Progenitor cell of endocrine pancreas (in vitro differentiated cells): ENCODE results near the gene TSHZ1. TPM values are rescaled to one million over a fixed set of nuclear protein-coding genes. Genes with fewer than 3 reads are reported as not detected.

Experiments
- DNase-seq: peaks from one replicate; pipeline ENCODE4 v3.0.0; 2021; ENCODE audit warnings: low spot score; ENCODE audit not compliant: unreplicated experiment
- H3K27ac Mint-ChIP-seq: 2 replicates; pipeline ENCODE4 v1.8.0; 2021; ENCODE audit warnings: mild to moderate bottlenecking, moderate library complexity, mixed read lengths
- H3K27me3 Mint-ChIP-seq: 2 replicates; pipeline ENCODE4 v1.8.0; 2021; ENCODE audit warnings: mixed read lengths
- H3K36me3 Mint-ChIP-seq: 2 replicates; pipeline ENCODE4 v1.8.0; 2022; ENCODE audit warnings: mixed read lengths; ENCODE audit not compliant: insufficient read depth
- H3K4me1 Mint-ChIP-seq: 2 replicates; pipeline ENCODE4 v1.8.0; 2021; ENCODE audit warnings: low read depth, mixed read lengths
- H3K4me3 Mint-ChIP-seq: 2 replicates; pipeline ENCODE4 v1.8.0; 2021; ENCODE audit warnings: low read depth, mild to moderate bottlenecking, moderate library complexity, mixed read lengths
- H3K9me3 Mint-ChIP-seq: 2 replicates; pipeline ENCODE4 v1.8.0; 2021; ENCODE audit warnings: low read depth, mixed read lengths
- total RNA-seq: library from RNA; stranded (reverse); gene quantifications from 2 replicates; pipeline ENCODE4 v1.2.1, GENCODE V29; 2021
- TF ChIP-seq, protein P1 (sequence below): fragments of 200-600 bp; sonication (generic); IDR thresholded peaks from one replicate; pipeline ENCODE4 v1.5.0; 2021; ENCODE audit warnings: antibody characterized with exemption, mild to moderate bottlenecking; ENCODE audit not compliant: unreplicated experiment

The TSHZ1 gene
- total RNA-seq, 1 donor from 2014 or later: 17.1 TPM

DNA sequence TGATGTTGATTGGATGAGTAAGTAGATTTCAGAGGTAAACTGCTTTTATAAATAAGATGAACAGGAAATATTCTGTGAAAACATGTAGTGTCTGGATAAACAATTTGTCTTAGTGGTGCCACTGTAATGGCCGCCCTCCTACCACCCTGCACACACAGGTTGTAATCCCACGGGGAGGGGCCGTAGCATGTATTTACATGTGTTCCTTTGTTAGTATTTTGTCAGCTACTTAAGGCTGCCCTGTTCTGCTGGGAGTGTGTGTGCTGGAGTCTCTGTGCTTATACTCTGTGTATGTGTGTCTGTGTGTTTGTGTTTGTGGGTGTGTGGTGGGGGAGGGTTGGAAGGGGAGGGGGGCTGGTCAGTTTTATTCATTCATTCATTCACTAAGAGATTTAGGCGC, 5.1 kb downstream of the TSHZ1 start:
- no peak for DNase-seq
- H3K27me3 Mint-ChIP-seq: no peaks in the 10 kb centered on the region
- peaks cover 65% of the 10 kb centered on the region for H3K4me1 Mint-ChIP-seq
- no peak overlapping the region for H3K4me3 Mint-ChIP-seq
- no peaks in the 10 kb centered on the region for H3K36me3 Mint-ChIP-seq
- H3K27ac Mint-ChIP-seq: peak overlapping the region; percentile 86
- TF ChIP-seq, protein P1, sequence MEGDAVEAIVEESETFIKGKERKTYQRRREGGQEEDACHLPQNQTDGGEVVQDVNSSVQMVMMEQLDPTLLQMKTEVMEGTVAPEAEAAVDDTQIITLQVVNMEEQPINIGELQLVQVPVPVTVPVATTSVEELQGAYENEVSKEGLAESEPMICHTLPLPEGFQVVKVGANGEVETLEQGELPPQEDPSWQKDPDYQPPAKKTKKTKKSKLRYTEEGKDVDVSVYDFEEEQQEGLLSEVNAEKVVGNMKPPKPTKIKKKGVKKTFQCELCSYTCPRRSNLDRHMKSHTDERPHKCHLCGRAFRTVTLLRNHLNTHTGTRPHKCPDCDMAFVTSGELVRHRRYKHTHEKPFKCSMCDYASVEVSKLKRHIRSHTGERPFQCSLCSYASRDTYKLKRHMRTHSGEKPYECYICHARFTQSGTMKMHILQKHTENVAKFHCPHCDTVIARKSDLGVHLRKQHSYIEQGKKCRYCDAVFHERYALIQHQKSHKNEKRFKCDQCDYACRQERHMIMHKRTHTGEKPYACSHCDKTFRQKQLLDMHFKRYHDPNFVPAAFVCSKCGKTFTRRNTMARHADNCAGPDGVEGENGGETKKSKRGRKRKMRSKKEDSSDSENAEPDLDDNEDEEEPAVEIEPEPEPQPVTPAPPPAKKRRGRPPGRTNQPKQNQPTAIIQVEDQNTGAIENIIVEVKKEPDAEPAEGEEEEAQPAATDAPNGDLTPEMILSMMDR: no peak
- H3K9me3 Mint-ChIP-seq: no peaks in the 10 kb centered on the region

DNA sequence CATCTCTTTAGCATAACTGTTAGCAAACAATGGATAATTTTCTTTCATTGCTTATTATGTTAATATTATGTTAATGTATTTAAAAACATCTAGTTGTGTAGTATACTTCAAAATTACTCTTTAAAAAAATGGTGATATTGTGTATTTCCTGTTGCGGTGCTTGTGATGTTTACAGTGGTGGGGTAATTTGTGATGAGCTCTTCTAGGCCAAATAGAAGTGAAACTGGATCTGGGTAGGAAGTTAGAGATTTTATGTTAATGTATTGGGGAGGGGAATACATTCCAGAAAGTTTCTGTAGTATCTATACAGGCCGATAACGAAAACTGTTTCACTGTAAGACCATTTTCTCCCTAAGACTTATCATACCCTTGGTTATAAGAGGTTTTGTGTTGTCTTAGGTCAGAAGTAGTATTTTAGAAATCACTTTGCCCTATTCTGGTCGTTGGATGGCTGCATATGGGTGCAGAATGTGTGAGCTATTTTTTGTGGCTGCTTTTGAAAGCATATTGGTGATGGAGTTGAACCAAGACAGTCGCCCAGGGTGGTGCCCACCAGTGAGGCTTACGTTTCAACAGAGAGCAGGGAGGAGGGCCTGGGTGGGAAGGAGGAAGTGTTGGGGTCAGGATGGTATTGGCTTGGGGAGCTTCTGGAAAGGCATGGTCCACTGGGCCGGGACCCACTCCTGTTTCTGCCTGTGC, 5.8 kb downstream of the TSHZ1 start:
- H3K4me1 Mint-ChIP-seq: peaks cover 65% of the 10 kb centered on the region
- TF ChIP-seq, protein P1: no peak
- H3K36me3 Mint-ChIP-seq: no peaks in the 10 kb centered on the region
- DNase-seq: no peak
- H3K27ac Mint-ChIP-seq: peak overlapping the region; percentile 51
- H3K9me3 Mint-ChIP-seq: no peaks in the 10 kb centered on the region
- no peak overlapping the region for H3K4me3 Mint-ChIP-seq
- H3K27me3 Mint-ChIP-seq: no peaks in the 10 kb centered on the region

DNA sequence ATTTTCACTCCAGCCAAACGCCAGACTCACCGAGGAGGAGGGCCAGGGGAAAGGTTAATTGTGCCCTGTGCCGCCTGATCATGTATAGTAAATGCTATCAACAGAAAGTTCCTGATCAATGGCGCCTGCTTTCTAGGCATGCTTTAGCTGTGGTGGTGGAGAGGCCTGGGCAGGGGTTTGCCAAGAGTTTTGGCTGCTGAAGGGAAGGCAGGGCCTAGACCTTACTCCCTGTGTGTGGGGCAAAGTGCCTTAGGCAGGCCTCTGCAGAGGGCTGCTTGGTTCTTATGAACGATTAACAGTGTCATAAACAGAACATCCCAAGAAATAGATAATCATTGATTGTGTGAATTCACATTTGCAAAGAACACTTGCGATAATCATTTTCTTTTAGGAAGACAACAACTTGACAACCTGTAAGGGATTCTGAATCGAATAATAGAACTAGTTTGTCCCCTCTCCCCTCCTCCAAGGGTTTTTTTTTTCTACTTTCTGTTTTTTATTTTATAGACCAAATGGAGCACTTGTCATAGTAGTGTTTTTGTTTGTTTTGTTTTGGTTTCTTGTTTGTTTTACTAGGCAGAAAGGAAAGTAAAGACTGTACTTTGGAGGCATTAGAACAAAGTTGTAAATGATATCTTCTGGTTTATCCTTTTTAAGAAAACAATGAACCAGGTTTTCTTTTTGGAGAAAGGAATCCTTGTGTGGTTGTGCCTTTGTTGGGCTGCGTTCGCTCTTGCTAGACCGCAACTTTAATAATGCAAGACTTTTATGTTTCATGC, 6.5 kb downstream of the TSHZ1 start:
- Mint-ChIP-seq H3K4me3 (no peak overlapping the region), H3K27me3 (no peaks in the 10 kb centered on the region), H3K36me3 (no peaks in the 10 kb centered on the region), H3K4me1 (peaks cover 66% of the 10 kb centered on the region), H3K27ac (peak overlapping the region; percentile 87), H3K9me3 (no peaks in the 10 kb centered on the region)
- no peak for DNase-seq
- TF ChIP-seq, protein P1: no peak

DNA sequence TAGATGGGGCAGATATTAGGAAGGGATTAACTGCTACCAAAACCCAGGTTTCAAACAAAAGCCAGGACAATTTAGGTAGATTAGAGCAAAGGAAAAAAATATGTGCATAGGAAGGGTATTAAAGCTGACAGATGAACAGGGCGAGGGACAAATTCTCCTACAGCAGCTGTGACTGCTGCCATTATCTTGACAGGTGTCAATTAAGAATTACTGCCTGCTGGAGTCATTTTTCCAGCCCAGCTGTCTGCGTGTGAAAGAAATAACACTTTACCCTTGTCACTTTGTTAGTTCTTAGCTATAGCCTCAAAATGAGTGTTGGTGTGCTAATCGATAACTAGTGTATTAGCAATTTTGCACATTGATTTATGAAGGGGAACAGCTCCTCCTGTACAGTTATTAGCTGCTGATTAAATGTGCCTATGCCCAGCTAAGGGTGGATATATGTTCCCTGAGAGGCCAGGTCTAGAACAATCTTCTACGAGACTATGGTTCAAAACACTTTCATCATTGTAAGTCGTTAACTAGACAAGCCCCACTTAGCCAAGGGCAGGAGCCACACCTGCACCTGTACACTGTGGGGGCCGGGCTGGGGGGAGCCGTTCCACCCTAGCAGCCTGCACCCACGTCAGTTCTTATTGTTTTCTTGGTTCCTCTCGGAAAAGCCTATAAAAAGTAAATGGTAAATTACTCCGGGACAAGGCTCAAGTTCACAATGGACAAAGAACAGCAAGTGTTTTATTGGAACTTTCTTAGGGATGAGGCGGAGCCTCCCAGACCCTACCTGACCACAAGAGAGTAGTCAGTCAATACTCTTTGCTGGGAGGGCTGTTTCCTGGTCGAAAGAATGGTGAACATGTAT, 7.7 kb downstream of the TSHZ1 start:
- H3K27ac Mint-ChIP-seq: no peak overlapping the region
- no peaks in the 10 kb centered on the region for H3K36me3 Mint-ChIP-seq

More for the DNA sequence above, 7.7 kb downstream of the TSHZ1 start:
- H3K4me3 Mint-ChIP-seq: no peak overlapping the region
- DNase-seq: no peak
- no peaks in the 10 kb centered on the region for H3K9me3 Mint-ChIP-seq
- H3K27me3 Mint-ChIP-seq: no peaks in the 10 kb centered on the region
- TF ChIP-seq, protein P1: no peak
- peaks cover 66% of the 10 kb centered on the region for H3K4me1 Mint-ChIP-seq
